Mucosa of stomach (tissue), 1 donor: ENCODE data around the gene PRR12.

Experiments used
- H3K27me3 ChIP-seq: one replicate; pipeline ENCODE4 v1.7.0; 2013; ENCODE audit warnings: mild to moderate bottlenecking, low read length; ENCODE audit not compliant: control insufficient read depth, insufficient read depth
- H3K36me3 ChIP-seq: one replicate; pipeline ENCODE4 v1.7.0; 2013; ENCODE audit warnings: low read length; ENCODE audit not compliant: control insufficient read depth, insufficient read depth
- H3K4me1 ChIP-seq: one replicate; pipeline ENCODE4 v1.7.0; 2013; ENCODE audit warnings: mild to moderate bottlenecking, low read length; ENCODE audit not compliant: control insufficient read depth, insufficient read depth
- H3K4me3 ChIP-seq: one replicate; pipeline ENCODE4 v1.7.0; 2013; ENCODE audit warnings: low read length
- H3K9ac ChIP-seq: one replicate; pipeline ENCODE4 v1.7.0; 2013; ENCODE audit warnings: mild to moderate bottlenecking, low read length, moderate library complexity
- H3K9me3 ChIP-seq: one replicate; pipeline ENCODE4 v1.7.0; 2013; ENCODE audit warnings: mild to moderate bottlenecking, low read length, moderate library complexity; ENCODE audit not compliant: control insufficient read depth
- donor health status: Pancreatic carcinoma.

Gene PRR12

DNA sequence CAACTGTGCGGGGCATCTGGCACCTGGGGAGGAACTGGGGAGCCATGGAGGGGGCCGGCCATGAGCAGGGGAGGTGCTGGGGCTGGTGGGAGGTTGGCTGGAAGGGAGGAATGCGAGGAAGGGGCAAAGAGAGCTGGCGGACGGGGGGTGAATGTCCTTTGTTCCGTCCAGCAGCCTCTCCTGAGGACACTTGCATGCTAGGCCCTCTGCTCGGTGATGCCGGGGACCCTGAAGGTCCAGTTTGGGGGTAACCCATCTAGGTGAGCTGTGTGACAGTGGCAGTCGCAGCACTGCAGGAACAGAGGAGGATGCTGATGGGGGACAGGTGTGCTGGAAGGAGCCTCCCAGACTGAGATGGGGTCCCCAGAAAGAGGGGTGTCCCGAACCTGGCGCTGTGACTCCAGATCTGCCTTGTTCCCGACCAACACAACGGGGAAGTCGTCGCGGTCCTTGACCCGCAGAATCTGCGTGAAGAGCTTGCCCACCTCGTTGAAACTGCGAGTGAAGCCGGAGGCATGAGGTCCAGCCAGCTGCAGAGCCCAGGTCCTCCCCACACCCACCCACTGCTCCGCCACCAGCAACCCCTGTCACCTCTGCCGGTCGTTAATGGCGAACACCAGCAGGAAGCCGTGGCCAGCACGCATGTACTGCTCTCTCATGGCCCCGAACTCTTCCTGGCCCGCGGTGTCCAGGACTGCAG lies 45.4 kb downstream of the PRR12 start:
- Histone ChIP-seq H3K4me3 (no peak overlapping the region), H3K9ac (no peak overlapping the region), H3K4me1 (peaks cover 25% of the 10 kb centered on the region), H3K27me3 (no peaks in the 10 kb centered on the region), H3K9me3 (no peaks in the 10 kb centered on the region), H3K36me3 (no peaks in the 10 kb centered on the region)

GRCh38 chr19:49637821-49638738 lies 47.1 kb downstream of the PRR12 start:
- H3K4me1 ChIP-seq: peaks cover 30% of the 10 kb centered on the region
- H3K9me3 ChIP-seq: no peaks in the 10 kb centered on the region
- H3K36me3 ChIP-seq: no peaks in the 10 kb centered on the region
- H3K27me3 ChIP-seq: no peaks in the 10 kb centered on the region
- peak overlapping the region; percentile 79 for H3K9ac ChIP-seq
- H3K4me3 ChIP-seq: peak overlapping the region; percentile 28

GRCh38 chr19:49639401-49640112 lies 48.6 kb downstream of the PRR12 start:
- peak overlapping the region; percentile 86 for H3K4me3 ChIP-seq
- peaks cover 37% of the 10 kb centered on the region for H3K4me1 ChIP-seq
- H3K9me3 ChIP-seq: no peaks in the 10 kb centered on the region
- no peaks in the 10 kb centered on the region for H3K27me3 ChIP-seq
- no peaks in the 10 kb centered on the region for H3K36me3 ChIP-seq
- peak overlapping the region; percentile 79 for H3K9ac ChIP-seq

DNA sequence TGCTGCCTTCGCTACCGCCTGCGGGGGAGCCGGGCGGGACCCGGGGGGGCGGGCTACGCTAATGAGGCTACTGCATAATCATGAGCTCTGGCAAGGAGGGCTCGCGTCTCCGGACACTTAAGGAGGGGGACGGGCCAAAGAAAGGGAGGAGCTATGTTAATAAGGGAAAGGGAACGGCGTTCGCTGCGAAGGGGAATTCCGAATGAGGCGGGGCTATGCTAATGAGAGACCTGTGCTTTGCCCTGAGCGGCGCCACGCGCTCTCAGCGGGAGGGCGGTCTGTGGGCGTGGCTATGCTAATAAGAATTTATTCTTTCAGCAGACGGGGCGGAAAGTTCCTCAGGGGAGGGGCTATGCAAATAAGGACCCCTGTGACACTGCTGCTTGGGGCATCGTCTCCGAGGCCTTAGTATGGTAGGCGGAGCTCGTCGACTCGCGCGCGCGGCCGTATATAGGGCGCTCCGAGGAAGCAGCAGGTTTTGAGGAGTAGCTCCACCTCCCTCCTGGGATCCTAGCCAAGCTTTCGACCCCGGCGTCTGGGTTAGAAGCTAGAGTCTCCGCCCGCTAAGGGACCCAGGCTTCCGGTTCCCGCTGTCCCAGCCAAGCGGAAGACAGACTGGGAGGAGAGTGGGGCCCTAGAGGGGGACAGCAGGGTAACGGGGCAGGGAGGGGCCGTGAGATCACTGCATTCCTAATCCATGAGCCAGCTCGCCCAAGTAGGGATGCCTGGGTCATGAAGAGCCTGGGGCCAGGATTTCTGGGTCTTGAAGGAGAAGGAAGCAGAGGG lies 49.3 kb downstream of the PRR12 start, which contains the start of gene RRAS:
Gene RRAS, minus strand, starts transcription at position 31 of the 786 bp plus-strand sequence. CDS start 45 bp downstream, outside the sequence.
- H3K9ac ChIP-seq: peak within 1 kb of the TSS; percentile 93
- no peaks in the 10 kb centered on the region for H3K36me3 ChIP-seq
- H3K27me3 ChIP-seq: no peaks in the 10 kb centered on the region
- H3K4me1 ChIP-seq: peaks cover 37% of the 10 kb centered on the region
- H3K4me3 ChIP-seq: peak within 1 kb of the TSS; percentile 86
- no peaks in the 10 kb centered on the region for H3K9me3 ChIP-seq

DNA sequence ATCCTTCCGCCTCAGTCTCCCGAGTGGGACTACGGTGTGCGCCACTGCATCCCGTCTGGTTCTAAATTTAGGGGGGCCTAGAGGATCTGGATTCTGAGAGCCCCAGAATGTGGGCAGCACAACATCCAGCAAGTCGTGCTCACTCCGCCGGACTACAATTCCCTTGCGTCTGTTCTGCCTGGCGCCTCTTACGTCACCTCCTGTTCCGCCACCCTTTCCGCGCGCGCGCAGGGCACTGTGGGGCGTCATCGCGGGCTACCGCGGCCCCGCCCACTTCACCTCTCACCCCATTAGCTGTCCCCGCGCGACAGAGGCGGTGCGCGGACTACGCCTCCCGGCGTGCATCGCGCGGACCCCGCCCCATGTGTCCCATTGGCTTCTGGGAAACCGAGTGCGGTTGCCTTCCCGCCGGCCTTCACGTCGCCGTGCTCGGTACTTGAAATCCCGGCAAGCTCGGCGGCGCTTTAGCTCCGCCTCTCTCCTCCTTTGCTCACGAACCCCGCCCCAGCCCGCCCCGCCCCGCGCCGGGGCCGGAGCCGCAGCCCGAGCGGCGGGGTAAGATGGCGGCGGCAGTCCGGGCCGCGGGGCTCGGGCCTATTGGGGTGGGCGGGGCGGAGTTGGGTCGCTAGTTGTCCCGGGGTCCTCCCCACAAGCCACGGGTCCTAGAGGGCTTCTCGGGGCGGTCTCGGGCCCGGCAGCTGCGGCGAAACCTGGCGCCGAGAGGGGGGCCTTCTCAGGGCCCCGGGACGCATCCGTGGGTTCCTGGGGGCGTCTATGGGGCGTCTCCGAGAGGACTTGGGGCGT lies 50.9 kb downstream of the PRR12 start, which contains the start of gene SCAF1:
Gene SCAF1, plus strand, starts transcription at position 522 of the 804 bp plus-strand sequence. CDS start 2,818 bp downstream, outside the sequence.
- Histone ChIP-seq H3K9ac (peak within 1 kb of the TSS; percentile 96), H3K27me3 (no peaks in the 10 kb centered on the region)

GRCh38 chr19:49642492-49643035 lies 51.6 kb downstream of the PRR12 start:
- Histone ChIP-seq H3K27me3 (no peaks in the 10 kb centered on the region), H3K36me3 (peaks cover 4% of the 10 kb centered on the region), H3K4me1 (peaks cover 32% of the 10 kb centered on the region), H3K4me3 (peak overlapping the region; percentile 71), H3K9ac (peak overlapping the region; percentile 96), H3K9me3 (no peaks in the 10 kb centered on the region)

More for the DNA sequence above, 50.9 kb downstream of the PRR12 start, which contains the start of gene SCAF1:
- H3K4me1 ChIP-seq: peaks cover 33% of the 10 kb centered on the region
- peaks cover 4% of the 10 kb centered on the region for H3K36me3 ChIP-seq
- peak within 1 kb of the TSS; percentile 71 for H3K4me3 ChIP-seq
- H3K9me3 ChIP-seq: no peaks in the 10 kb centered on the region

DNA sequence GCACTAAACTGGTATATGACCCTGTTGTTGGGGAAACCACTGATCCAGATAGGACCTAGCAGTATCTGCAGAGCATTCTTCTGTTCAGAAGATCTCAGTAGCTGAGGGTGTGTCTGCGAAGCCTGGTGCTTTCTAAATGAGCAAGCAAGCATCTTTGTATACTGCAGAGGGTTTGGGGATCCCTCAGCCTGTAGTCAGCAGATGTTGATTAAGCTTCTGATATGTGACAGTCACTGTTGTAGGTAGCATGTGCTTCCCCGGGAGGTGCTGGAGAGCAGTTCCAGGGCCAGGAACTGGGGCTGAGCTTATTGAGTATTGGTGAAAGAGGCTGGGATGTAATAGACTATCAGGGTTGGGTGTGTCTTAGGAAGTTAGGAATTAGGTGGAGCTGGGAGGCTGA lies 52.5 kb downstream of the PRR12 start:
- peak overlapping the region; percentile 18 for H3K9ac ChIP-seq

DNA sequence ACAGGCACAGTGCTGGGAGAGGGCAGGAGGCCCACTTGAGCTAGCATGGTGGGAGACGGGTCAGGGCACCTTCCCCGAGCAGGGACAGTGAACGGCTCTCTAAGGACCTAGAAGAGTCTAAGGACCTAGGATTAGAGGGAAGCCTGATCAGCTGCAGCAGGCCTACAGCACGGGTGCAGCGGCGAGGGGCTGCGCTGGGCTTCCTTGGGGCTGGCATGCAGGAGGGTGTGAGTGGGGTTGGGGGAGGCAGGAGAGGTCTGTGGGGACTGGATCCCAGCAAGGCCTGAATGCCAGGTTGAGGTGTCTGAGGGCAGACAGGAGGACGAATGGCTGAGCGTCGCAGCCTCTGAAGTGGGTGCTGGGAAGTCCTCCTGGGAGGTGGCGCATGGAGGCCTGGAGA lies 54.6 kb downstream of the PRR12 start:
- Histone ChIP-seq H3K4me1 (peaks cover 12% of the 10 kb centered on the region), H3K27me3 (no peaks in the 10 kb centered on the region), H3K4me3 (no peak overlapping the region), H3K9ac (no peak overlapping the region), H3K9me3 (no peaks in the 10 kb centered on the region), H3K36me3 (peaks cover 4% of the 10 kb centered on the region)

More for the DNA sequence above, 52.5 kb downstream of the PRR12 start:
- H3K36me3 ChIP-seq: peaks cover 4% of the 10 kb centered on the region
- no peaks in the 10 kb centered on the region for H3K27me3 ChIP-seq
- no peaks in the 10 kb centered on the region for H3K9me3 ChIP-seq
- H3K4me1 ChIP-seq: peaks cover 25% of the 10 kb centered on the region
- H3K4me3 ChIP-seq: no peak overlapping the region

DNA sequence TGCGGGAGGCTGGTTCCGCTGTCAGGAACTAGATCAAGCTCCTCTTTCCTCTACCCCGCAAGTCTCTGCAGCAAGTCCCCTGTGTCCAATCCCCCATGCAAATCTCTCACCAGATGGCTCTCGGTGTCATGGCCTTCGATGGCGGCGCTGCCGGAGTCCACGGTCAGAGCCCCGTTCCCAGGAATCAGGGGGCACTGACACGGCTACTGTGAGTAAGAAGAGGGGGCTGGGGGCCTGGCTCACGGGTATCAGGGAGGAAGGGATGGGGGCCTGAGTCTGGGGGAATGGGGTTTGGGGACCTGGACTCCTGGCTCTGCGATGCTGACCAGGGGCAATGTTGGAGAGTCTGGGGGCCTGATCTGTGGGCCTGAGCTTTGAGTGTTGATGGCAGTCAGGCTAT lies 55.0 kb downstream of the PRR12 start:
- Histone ChIP-seq H3K27me3 (no peaks in the 10 kb centered on the region), H3K9me3 (no peaks in the 10 kb centered on the region), H3K36me3 (peaks cover 4% of the 10 kb centered on the region), H3K9ac (no peak overlapping the region), H3K4me3 (no peak overlapping the region), H3K4me1 (peaks cover 12% of the 10 kb centered on the region)

GRCh38 chr19:49646586-49646985 lies 55.6 kb downstream of the PRR12 start:
- H3K27me3 ChIP-seq: no peaks in the 10 kb centered on the region
- peaks cover 4% of the 10 kb centered on the region for H3K36me3 ChIP-seq
- no peak overlapping the region for H3K4me3 ChIP-seq
- no peak overlapping the region for H3K9ac ChIP-seq
- H3K4me1 ChIP-seq: peaks cover 12% of the 10 kb centered on the region
- no peaks in the 10 kb centered on the region for H3K9me3 ChIP-seq
